M059J (cell line): ENCODE measurements around the gene AUNIP. TPM values are rescaled to one million over a fixed set of nuclear protein-coding genes. Genes with fewer than 3 reads are reported as not detected.
A peak's percentile ranks its signal among the peaks of the same experiment; 100 is the strongest.

Experiments used
- DNase-seq: peaks from one replicate; pipeline ENCODE4 v3.0.0-alpha.2; 2012; ENCODE audit warnings: low read depth
- total RNA-seq: library from RNA; depleted of rRNA; stranded (reverse); fragments of >200 nt; shearing (Covaris generic); gene quantifications from 2 replicates; pipeline ENCODE4 v1.2.3, GENCODE V29; 2014; rRNA removed

AUNIP gene
- total RNA-seq: 7.1 and 9.1 TPM in 2 replicates

- peak; percentile 85 for DNase-seq
Observed at GRCh38 chr1:25858906-25859789, at the start of gene AUNIP. AUNIP (minus strand) TSS chr1:25859457; CDS start chr1:25859357, 100 bp downstream.

GRCh38 chr1:25909040-25909439, 49.8 kb upstream of the AUNIP start:
- DNase-seq: no peak

- no peak for DNase-seq
Observed at GRCh38 chr1:25908161-25908560, 48.9 kb upstream of the AUNIP start.

- DNase-seq: no peak
Observed at GRCh38 chr1:25907601-25908000, 48.3 kb upstream of the AUNIP start.

GRCh38 chr1:25906644-25907300, 47.5 kb upstream of the AUNIP start:
- no peak for DNase-seq

- DNase-seq: peak; percentile 94
Observed at GRCh38 chr1:25905680-25906643, 46.7 kb upstream of the AUNIP start, which contains the start of gene STMN1. STMN1 (minus strand) TSS chr1:25906419; CDS start chr1:25904676, 1,743 bp downstream.

GRCh38 chr1:25904943-25905679, 45.9 kb upstream of the AUNIP start:
- peak; percentile 93 for DNase-seq

DNA sequence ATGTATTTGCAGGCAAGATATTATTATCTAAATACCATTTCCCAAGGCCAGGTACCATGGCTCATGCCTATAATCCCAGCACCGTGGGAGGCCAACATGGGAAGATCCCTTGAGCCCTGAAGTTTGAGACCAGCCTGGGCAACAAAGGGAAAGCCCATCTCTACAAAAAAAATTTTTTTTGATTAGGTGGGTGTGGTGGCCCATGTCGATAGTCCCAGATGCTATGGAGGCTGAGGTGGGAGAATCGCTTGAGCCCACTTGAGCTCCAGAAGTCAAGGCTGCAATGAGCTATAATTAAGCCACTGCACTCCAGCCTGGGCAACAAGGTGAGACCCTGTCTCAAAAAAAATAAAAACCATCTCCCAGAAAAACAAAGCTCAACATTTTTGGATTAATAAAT, 44.7 kb upstream of the AUNIP start:
- DNase-seq: no peak

- no peak for DNase-seq
Observed at GRCh38 chr1:25902462-25902861, 43.2 kb upstream of the AUNIP start.

DNA sequence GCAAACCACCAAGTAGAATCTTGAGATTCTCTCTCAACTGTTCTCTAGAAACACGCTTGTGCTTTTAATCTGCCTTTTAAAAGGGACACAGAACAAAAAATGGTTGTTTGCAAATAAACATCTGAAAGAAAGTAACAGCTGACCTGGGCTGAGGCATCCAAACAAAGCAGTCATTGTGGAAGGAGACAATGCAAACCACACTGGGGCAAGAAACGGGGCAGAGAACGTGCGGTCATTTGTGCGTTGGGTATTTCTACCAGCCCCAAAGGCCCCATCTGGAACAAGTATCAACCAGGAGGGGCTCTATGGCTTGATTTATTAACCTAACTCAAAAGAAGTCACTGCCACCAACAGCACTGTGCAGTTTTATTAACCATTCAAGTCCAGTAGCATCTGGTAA, 41.0 kb upstream of the AUNIP start:
- DNase-seq: no peak

DNA sequence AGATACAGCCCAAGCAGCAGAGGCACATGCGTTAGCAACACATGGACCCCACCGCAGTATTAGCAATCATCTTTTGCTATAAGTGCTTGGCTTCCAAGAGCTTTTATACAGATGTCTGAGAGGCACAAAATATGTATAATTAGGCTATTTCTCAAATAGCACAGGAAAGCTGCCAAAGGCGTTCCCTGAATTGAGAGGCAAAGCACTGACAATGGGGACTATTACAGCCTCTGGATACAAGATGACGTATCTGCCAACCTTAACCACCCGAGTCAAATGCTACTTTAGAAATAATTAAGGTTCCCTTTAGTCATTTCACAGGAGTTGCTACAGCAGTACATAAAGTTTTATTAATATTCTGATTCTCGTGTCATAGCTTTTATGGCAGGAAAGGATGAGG, 40.5 kb upstream of the AUNIP start:
- no peak for DNase-seq

GRCh38 chr1:25898223-25899015, 39.2 kb upstream of the AUNIP start:
- DNase-seq: peak; percentile 54

DNA sequence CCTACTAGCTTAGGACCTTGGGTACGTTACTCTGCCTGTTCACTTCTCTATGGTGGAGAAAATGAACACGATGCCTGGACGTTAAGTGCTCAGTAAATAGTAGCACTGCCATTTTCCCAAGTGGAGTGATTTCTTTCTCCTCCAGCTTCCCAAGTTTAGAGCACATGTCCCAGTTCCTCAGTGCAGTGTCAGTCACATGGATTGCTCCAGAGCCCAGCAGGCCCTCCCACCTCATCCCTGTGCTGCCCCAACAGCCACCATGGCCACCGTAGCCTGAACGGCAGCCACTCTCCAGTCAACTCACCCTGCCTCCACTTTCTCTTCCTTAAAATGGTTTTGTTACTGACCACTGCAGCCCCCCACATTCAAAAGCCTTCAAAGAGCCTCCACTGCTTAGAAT, 38.5 kb upstream of the AUNIP start:
- no peak for DNase-seq

DNA sequence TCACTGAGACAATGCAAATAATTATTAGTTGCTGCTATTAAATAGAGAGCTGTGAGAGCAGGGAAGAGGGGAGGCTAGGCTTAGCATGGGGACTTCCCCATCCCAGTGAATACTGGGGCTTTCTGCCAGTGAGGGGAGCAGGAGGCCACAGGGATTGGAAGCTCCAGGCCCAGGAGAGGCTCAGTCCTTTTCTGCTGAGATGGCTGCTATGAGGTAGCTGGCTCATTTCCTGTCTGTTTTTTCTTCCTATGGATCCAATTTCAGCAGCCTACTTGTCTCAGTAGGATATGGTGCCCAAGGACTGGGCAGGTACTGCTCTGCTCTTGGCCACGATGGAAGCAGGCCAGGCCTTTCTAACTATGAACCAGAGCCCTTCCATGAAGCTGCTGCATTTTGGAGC, 37.0 kb upstream of the AUNIP start:
- peak; percentile 75 for DNase-seq

- peak; percentile 74 for DNase-seq
Observed at GRCh38 chr1:25895365-25895990, 36.2 kb upstream of the AUNIP start.

DNA sequence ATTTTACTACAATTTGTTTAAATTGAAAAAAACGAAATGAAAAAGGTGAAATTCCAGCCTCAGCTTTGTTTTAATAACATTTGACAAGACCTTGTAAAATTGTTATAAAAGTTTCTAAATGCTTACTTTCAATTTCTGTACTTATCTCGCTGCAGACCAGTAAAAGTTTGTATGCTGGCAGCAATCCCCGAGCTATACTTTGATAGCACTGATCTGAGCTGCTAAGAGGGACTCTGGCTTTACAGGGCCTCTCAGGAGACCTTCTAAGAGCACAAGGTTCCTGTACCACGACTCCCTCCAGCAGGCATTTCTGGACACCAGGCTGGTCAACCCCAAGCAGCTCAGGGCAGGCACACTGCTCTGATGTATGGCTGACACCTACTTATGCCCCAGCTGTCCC, 33.9 kb upstream of the AUNIP start:
- DNase-seq: peak; percentile 42

- DNase-seq: no peak
Observed at GRCh38 chr1:25891606-25892005, 32.3 kb upstream of the AUNIP start.

GRCh38 chr1:25890239-25891034, 31.2 kb upstream of the AUNIP start:
- peak; percentile 93 for DNase-seq

DNA sequence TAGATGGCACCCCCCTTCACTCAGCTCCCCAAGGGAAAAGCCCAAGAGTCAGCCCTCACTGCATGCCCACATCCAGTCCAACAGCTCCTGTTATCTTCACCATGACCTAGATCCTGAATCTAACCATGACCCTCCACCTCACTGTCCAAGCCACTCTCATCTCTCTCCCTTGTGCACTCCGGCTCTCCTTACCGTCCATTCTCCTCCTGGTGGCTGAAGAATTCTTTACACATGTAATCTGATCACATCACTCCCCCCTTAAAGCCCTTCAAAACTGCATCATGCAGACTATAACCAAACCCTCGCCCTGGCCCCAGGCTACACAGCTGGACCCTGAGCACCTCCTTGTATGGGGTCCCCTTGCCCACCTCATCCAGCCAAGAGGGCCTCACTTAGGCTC, 30.2 kb upstream of the AUNIP start:
- DNase-seq: no peak
